ENCODE results near the gene ANKRD55. TPM values are rescaled to one million over a fixed set of nuclear protein-coding genes. Genes with fewer than 3 reads are reported as not detected.

Gene ANKRD55
- total and polyA plus RNA-seq, 2 of the 8 experiments (the other 6 are each of a cell fraction or from before 2014, with no cell fraction given) = not detected

- TF ChIP-seq EP300 (IDR thresholded peaks at IDR 0.05; ENCODE audit: borderline replicate concordance in 1 of 2, low read depth in 2 of 2, low read length in 2 of 2) (no peak), ATF2 (IDR thresholded peaks at IDR 0.05; ENCODE audit: low read length) (no peak), CTCF (IDR thresholded peaks at IDR 0.05; ENCODE audit: control extremely low read depth in 1 of 3, insufficient read depth in 1 of 3, low read depth in 1 of 3, low read length in 3 of 3) (no peak), SP2 (IDR thresholded peaks at IDR 0.05; ENCODE audit: low read length) (no peak), CHD7 (IDR thresholded peaks at IDR 0.05; ENCODE audit: insufficient replicate concordance, low read length) (no peak)
Observed at GRCh38 chr5:56142233-56142613, 90.9 kb downstream of the ANKRD55 start (continued).
